GM12874 (cell line): Measurements from ENCODE around the gene ZNF487.

ENCODE experiments used
- TF ChIP-seq, protein P1 (sequence below): IDR thresholded peaks from 2 replicates; pipeline ENCODE4 v1.5.1; 2011; ENCODE audit warnings: low read depth, mild to moderate bottlenecking, control low read depth, low read length, moderate library complexity; ENCODE audit not compliant: insufficient read depth

Gene ZNF487

DNA sequence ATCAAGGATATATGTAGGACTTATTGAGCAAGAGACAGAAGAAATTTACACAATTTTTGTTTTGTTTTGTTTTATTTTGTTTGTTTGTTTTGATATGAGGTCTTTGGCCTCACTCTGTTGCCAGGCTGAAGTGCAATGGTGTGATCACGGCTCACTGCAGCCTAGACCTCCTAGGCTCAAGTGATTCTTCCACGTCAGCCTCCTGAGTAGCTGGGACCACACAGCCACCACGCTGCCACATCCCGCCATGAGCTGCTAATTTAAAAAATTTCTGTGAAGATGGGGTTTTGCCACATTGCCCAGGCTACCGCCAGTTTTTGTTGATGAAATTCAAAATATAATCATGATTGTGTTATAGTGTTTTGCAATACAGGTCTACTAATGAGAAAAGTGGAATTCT lies 54.9 kb downstream of the ZNF487 start:
- TF ChIP-seq, protein P1, sequence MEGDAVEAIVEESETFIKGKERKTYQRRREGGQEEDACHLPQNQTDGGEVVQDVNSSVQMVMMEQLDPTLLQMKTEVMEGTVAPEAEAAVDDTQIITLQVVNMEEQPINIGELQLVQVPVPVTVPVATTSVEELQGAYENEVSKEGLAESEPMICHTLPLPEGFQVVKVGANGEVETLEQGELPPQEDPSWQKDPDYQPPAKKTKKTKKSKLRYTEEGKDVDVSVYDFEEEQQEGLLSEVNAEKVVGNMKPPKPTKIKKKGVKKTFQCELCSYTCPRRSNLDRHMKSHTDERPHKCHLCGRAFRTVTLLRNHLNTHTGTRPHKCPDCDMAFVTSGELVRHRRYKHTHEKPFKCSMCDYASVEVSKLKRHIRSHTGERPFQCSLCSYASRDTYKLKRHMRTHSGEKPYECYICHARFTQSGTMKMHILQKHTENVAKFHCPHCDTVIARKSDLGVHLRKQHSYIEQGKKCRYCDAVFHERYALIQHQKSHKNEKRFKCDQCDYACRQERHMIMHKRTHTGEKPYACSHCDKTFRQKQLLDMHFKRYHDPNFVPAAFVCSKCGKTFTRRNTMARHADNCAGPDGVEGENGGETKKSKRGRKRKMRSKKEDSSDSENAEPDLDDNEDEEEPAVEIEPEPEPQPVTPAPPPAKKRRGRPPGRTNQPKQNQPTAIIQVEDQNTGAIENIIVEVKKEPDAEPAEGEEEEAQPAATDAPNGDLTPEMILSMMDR: no peak

- TF ChIP-seq, protein P1: no peak
Measured at GRCh38 chr10:43502931-43503330, 66.0 kb downstream of the ZNF487 start.

- TF ChIP-seq, protein P1: no peak
Measured at GRCh38 chr10:43524434-43525247, 87.7 kb downstream of the ZNF487 start.
